Measurements from ENCODE around the gene EFCAB6. TPM values are rescaled to one million over a fixed set of nuclear protein-coding genes. Genes with fewer than 3 reads are reported as not detected.

EFCAB6 gene
- total RNA-seq, 1 donor from 2014 or later, result 0.23 TPM

DNA sequence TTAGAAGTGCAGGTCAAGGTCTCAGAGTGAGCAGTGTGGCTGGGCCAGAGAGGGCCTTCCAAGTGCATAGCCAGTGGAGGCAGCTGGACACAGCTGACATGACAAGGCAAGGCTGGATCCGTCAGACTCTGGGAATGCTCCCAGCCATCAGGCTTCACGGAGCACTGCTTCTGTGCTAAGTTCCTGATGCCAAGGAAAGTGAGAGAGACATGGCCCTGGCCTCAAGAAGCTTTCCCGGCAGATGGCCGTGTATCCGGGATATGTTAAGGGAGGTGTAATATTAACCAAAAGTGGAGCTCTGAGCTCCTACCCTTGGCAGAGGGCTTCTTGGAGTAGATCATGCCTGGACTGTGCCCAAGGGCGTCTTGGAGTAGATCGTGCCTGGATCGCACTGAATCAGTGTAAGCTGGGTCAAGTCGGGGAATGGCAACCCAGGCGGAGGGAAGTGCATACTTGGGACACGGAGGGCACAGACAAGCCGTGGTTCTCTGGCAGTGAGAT lies 7.4 kb upstream of the EFCAB6 start:
- DNase-seq (ENCODE audit: extremely low read depth, low read depth, low spot score), result no peak

DNA sequence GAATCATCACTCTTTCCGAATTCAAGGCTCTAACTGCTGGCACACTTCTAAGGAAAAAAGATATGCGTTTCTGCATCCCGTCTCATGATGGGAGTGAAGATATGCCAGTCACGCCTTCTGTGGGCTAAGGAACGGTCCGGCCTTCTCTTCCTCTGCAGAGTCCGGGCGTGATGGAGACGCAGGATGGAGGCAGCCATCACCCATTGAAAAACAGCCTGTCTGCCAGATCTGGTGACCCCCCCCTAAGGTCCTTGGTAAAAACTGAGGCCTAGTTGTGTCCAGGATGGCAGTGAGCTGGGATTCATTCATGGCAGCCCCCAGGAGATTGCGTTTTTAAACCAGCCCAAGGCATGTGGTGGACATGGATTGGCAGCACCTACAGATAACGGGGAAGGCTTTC lies 6.9 kb upstream of the EFCAB6 start:
- DNase-seq (ENCODE audit: extremely low read depth, low read depth, low spot score), result no peak

DNA sequence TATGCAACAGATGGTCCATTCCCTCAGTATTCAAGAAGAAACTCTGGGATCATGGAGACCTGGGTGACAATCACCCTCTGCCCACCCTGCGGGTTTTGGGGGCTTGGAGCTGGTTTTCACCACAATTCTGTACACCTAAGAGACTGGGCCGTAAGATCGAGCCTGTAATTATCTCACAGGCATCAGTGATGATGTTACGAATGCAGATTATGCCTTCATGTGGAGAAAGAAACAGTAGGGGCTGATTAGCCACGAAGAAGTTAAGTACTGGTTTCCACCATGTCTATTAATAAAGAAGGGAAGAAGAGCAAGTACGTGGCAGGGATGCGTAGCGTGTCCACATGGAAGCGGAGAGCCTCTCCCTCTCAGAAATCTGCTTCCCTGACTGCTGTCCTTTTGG lies 5.3 kb upstream of the EFCAB6 start:
- DNase-seq (ENCODE audit: extremely low read depth, low read depth, low spot score), result no peak

DNA sequence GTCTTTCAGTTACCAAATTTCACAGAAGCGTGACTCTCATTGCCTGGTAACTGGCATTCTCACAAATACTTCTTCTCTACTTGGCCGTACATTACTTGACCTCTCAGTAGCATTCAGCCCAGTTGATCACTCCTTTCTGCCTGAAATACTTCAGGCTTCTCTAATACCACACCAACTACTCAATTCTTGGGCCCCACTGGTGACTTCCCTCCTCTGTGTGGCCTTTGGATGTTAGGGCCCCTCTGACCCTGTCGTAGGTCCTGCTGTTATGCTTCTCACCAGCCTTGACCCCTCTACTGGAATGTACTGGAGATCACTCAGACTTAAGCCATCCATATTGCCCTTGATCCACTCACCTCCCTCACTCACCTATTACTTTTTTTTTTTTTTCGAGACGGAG lies 2.2 kb upstream of the EFCAB6 start:
- no peak for DNase-seq (ENCODE audit: extremely low read depth, low read depth, low spot score)

DNA sequence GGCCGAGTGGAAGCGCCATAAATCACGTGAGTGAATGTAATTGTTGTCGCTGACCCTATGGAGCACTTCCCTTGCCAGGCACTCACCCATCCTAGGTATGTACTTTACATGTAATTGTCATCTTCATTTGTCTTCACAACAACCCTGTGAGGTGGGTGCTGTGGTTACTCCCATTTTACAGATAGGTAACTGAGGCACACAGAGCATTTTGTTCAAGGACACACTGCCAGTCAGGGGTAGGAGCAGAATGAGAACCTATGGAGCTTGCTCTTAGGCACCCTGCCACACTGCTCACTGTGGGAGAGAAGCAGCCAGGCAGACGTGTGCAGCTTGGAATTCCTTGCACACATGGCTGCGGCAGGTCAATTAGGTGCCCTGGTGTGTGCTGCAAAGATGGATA lies 785 bp upstream of the EFCAB6 start:
- no peak for DNase-seq (ENCODE audit: extremely low read depth, low read depth, low spot score)

DNA sequence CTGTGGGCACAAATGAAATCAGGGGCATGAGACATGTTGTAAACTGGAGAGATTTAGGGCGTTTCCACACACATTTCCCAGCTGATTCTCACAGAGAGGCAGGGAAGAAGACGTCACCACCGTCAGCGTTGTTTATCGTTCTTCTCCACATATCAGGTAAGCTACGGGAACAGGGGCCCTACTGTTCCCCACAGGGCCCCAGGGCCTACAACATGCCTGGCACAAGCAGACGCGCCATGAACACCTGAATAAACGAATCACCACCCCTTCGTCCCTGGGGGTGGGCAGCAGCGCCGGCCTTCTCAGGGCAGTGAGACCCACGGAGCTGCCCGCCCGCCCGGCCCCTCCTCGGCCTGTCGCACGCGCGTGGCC lies 342 bp downstream of the EFCAB6 start:
- no peak for DNase-seq (ENCODE audit: extremely low read depth, low read depth, low spot score)

DNA sequence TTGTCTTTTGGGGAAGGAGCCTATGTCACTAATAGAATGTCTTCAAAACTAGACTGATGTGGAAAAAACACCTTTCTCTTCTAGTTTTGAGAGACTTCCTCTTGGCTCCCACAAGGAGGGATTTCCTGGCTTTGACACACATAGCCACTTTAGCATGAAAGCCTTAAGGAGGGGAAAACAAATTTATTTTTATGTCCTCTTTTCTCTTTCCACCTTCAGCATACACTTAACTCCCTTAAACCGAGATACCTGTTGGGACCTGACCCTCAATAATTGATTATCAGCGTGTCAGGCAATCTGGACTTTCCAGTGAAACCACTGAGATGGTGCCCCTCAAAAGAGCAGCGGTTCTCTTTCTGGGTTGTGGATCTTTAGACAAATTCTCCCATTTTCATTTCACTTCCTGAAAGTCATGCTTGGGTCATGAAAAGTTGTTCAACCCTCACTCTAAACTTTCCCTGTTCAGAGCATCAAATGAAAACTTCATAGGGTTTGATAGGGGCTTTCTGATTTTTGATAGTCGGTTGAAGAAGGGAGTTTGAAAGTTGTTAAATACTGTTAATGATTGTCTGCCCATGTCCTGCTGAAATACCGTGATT lies 9.1 kb downstream of the EFCAB6 start:
- no peak for DNase-seq (ENCODE audit: extremely low read depth, low read depth, low spot score)

DNA sequence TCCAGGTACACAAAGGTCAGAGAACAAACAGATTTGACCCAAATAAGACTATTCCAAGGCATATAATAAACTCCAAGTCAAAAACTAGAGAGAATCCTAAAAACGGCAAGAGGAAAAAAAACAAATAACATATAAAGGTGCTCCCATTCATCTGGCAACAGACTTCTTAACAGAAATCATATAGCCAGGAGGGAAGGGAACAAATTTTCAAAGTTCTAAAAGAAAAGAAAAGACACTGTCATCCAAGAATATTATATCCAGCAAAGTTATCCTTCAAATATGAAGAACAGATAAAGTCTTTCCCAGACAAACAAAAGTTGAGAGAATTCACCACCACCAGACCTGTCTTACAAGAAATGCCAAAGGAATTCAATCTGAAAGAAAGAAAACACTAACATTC lies 11.1 kb downstream of the EFCAB6 start:
- no peak for DNase-seq (ENCODE audit: extremely low read depth, low read depth, low spot score)

DNA sequence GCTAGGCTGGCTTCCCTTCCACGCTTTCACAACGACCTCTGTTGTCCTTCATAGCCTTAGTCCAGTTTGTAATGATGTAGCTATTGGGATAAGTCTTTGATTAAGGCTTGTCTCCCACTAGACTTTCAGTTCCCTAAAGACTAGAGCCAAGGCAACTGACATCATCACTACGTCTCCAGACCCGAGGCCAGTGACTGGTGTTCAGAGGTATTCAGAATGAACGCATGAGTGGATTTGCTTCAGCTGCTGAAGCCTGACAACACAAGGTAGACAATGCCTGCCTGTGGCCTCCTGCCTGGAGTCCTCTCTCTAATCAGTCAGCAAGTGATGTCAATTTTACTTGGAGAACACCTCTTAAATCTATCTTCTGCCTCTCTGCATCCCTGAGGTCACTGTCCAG lies 13.6 kb downstream of the EFCAB6 start:
- no peak for DNase-seq (ENCODE audit: extremely low read depth, low read depth, low spot score)

DNA sequence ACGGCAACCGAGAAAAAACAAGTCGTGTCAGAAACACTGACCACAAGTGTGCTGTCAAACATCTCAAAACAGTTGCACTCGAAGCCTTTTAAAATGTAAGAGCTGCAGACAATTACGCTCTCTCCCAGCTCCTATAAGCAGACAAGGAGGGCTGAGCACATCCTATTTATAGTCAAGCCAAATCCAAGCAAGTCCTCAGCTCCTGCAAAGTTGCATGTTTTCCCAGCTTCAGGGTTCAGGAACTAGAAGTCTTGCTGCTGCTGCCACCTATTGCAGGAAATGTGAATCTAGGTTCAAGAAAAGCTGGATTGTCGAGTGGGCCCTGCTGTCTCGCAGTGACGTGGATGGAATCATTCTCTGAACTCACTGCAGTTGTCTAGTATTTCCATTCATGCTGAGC lies 15.5 kb downstream of the EFCAB6 start:
- no peak for DNase-seq (ENCODE audit: extremely low read depth, low read depth, low spot score)

DNA sequence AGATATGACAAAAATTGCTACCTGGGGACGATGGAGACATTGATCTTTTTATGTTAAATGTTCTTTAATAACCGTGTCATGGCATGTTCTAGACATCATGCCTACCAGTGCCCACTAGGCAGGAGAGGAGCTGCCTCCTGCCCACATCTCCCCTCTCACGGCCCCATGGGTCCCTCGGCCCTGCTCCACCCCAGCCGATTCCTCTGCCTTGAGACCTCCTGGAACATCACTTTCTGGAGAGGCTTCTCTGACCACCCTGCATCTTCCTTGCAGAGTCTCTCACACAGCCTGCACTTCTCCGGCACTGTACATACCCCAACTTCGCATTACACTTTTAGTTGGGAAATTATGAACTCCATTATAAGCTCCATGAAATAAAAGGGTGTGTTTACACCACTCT lies 16.8 kb downstream of the EFCAB6 start:
- DNase-seq (ENCODE audit: extremely low read depth, low read depth, low spot score), result no peak

DNA sequence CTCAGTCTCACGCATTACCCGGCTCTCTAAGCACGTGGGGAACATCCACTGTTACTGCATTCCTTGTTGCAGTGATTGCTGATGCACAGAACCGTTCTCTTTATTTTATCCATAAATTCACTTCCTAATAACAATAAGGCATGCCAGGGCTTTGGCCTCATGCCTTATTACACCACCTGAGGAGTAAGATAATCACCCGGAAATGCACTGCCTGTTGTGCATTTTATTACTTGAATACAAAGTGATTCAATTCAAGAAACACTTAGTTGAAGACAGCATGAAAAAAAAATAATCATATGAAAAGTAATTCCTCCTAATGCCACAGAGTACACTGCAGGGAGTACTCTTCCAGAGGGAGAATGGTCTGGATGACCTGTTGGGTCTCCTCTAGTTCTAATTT lies 19.2 kb downstream of the EFCAB6 start:
- DNase-seq (ENCODE audit: extremely low read depth, low read depth, low spot score), result no peak

DNA sequence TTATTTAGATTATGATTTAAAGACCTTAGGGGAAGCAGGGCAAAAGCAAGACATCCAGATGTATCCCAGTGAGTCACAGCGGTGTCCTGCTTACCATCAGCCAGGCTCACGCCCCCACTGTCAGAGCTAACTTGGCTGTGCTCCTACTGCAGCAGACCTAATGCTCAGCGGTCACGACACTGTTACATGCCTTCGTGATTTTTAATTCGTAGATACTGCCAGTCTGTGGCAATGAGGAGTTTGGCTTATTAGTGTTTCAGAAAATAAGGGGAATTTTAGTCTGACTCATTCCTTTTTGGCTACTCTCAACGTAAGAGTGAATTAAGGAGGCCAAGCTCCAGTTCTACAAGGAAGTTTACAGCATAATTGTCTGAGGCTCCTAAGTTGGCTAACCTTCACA lies 22.7 kb downstream of the EFCAB6 start:
- no peak for DNase-seq (ENCODE audit: extremely low read depth, low read depth, low spot score)

DNA sequence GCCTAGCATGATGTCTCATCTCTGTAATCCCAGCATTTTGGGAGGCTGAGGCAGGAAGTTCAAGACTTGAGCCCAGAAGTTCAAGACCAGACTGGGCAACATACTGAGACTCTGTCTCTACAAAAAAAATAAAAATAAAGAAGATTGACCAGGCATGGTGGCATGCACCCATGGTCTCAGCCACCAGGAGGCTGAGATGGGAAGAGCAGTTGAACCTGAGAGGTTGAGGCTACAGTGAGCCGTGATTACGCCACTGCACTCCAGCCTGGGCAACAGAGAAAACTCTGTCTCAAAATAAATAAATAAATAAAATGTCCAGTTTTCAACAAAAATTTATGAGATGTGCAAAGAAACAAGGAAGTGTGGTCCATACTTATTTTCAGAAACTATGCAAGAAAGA lies 28.3 kb downstream of the EFCAB6 start:
- DNase-seq (ENCODE audit: extremely low read depth, low read depth, low spot score), result no peak

DNA sequence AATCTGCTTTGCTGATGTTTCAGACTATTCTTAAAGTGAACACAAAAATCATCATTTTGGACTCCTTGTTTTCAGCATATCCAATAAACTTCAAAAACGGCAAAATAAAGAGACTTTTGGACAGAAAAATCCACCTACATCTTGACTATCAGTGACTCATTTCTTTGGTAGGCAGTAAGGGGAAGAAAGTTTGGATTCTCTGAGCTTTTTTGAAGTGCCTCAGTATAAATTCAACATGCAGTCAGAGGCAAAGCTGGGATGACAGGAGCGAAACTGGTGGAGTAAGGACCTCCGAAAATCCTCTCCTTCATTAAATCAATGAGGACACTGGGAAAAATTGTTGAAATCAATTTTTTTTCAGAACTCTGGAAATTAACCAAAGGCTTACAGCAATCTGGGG lies 29.7 kb downstream of the EFCAB6 start:
- no peak for DNase-seq (ENCODE audit: extremely low read depth, low read depth, low spot score)

DNA sequence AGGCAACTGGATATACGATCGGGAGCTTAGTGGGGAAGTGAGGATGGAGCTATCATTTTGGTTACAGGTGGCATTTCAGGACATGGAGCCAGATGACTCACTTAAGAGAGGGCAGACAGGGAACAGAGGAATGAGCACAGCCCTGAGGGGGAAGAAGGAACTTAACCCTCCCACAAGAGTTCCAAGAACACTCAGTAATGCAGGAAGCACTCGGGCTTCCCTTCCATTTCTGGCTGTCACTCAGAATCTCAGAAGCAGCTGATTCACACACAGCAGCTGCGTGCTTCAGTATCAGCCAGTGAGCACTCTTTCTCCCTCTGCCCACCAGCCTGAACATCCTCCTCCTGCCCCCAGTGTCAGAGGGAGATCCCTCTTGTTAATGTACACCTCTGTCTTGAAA lies 34.8 kb downstream of the EFCAB6 start:
- DNase-seq (ENCODE audit: extremely low read depth, low read depth, low spot score), result no peak

DNA sequence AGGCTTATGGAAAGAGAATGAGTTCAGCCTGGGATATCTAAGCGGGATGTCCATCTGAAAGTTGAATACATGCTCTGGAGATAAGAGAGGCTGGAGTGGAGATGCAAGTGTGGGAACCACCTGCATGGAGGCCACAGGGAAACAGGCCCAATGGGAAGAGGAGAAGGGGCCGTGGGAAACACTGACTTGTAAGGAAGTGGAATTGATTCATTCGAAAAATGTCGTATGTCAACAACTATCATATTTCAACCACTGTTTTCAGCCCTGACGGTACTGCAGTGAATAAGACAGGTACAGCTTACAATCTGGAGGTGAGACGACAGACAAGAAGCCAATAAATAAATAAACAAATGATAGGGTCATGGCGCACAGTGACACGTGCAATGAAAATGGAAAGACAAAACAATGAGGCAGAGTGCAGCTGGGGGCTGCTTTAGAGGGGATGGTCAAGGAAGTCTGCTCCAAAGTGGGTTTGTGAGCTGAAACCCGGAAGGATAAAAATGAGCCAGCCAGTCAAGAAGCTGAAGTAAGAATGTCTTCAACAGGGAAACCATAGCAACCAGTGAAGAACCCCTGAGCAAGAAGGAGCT lies 35.9 kb downstream of the EFCAB6 start:
- DNase-seq (ENCODE audit: extremely low read depth, low read depth, low spot score), result no peak

DNA sequence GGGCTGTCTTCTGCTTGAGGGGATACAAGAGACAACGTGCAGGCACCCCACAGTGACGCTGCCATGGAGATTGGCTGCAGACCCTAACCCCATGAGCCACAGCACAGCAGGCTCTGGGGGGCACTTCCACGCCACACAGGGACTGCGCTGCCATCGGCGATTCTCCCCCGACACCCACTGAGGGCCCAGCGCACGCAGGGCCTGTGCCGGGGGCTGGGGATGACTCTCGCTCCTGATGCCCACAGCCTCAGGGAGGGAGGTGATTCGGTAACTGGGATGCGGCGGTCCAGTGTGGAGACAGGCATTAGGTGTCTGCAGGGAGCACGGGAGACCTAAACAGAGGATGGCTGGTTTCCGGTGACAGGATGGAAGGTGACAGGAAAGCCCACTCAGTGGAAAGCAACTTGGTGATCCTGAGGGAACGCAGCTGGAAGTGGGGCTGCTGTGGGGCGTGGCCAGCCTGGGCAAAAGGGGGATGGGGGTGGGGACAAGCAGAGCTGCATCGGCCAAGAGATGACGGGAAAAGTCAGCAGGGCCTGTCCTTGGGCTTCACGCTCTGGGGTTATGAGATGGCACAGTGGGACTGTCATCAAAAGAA lies 37.7 kb downstream of the EFCAB6 start:
- no peak for DNase-seq (ENCODE audit: extremely low read depth, low read depth, low spot score)

DNA sequence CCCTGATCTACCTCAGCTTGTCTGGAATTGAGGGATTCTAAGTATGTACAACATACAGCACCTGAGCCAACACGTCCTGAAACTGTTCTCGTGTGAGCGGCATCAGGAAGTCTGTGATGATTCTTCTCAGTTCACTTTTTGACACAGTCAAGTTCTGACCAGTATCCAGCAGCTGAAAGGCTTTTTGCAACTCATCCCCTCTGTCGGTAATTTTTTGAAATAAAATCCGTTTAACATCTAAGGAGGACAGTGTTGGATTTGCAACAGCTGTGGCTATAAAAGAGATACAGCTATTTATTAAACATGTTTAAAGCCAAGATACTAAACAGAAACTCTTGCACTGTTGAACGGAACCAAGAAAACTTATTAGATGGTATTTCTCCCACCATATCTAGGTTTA lies 39.3 kb downstream of the EFCAB6 start:
- DNase-seq (ENCODE audit: extremely low read depth, low read depth, low spot score), result no peak

DNA sequence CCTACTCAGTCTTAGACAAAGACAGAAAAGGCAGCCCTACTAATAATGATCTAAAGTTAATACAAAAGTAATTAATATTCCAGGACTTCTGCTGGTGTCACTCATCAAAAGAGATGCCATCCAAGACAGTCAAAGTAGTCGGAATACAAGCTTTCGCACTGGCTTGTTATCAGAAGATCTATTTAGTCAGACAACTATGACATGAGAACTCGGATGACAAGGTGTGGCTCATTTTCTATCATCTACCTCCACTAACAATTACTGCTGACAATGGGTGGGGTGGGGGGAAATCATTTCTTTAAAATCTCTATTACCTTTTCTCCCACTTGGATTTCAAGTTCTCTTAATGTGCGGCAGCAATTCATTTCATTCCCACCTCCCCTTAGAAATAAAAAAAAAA lies 56.7 kb downstream of the EFCAB6 start:
- DNase-seq (ENCODE audit: extremely low read depth, low read depth, low spot score), result no peak

DNA sequence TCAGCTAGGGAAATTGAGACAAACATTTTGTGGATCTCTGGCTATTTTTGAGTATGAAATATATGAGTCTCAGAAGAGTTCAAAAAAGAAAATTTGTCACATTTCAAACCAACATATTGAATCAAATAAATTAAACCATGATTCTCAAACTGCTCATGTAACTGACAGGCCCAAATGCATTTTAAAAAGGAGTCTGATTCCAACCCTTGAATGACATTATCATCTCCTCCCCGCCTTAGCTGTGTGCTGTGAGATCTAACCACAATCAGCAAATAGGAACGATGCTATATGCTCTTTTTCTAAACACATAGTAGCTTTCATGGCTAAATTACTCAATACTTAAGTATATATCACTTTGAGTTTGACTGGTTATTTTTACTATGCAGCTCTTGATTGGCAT lies 57.1 kb downstream of the EFCAB6 start:
- DNase-seq (ENCODE audit: extremely low read depth, low read depth, low spot score), result no peak

DNA sequence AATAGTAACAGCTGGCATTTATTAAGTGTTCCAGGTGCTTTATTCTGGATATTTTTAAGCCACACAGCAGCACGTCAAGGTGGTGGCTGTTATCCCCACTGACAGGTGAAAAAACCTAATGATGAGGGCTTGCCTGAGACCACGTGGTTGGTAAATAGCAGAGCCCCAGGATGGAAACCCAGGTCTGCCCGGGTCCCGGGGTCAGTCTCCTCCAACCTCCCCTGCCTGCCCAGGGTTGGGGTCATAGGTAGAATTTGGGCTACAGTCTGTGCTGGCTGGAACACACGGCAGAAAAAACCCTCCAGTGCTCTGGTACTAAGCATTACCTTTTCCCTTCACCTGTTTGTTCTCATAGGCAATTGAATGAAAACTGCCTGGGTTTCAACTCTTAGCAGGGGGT lies 57.9 kb downstream of the EFCAB6 start:
- DNase-seq (ENCODE audit: extremely low read depth, low read depth, low spot score), result no peak

DNA sequence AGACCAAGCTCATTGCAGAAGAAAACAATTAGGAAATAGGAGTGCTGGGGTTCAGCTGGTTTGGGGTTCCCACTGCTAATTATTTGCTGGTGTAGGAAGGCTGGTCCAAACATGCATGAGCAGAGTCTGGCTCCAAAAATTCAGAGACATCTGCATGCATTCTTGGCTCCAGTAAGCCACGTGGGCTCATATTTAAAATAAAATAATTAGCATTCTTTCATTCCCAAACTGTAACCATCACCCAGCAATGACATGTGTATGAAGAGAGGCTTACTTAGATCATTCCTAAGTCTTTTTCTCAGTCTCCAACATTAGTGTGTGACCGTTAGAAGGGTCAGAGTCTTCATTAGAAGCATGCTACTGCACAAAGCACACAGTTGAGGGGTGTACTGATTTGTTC lies 58.4 kb downstream of the EFCAB6 start:
- DNase-seq (ENCODE audit: extremely low read depth, low read depth, low spot score), result no peak
